Kidney epithelial cell (primary cell): ENCODE results near the gene HNF1B. TPM values are rescaled to one million over a fixed set of nuclear protein-coding genes. Genes with fewer than 3 reads are reported as not detected.

Experiments used
- DNase-seq: peaks from one replicate; pipeline ENCODE4 v3.0.0-alpha.2; 2010; ENCODE audit warnings: low read depth
- H3K27me3 ChIP-seq: 2 replicates; pipeline ENCODE4 v1.6.0; 2011; ENCODE audit warnings: low read length; ENCODE audit not compliant: control insufficient read depth, insufficient read depth
- H3K36me3 ChIP-seq: 2 replicates; pipeline ENCODE4 v1.5.1; 2011; ENCODE audit warnings: low read length; ENCODE audit not compliant: control insufficient read depth, insufficient read depth
- H3K4me3 ChIP-seq: 2 replicates; pipeline ENCODE4 v1.5.1; 2011; ENCODE audit warnings: low read depth, mild to moderate bottlenecking, control low read depth, low read length
- CTCF ChIP-seq: IDR thresholded peaks from 2 replicates; pipeline ENCODE4 v1.5.1; 2011; ENCODE audit warnings: mild to moderate bottlenecking, moderate library complexity, low read length, control low read depth, inconsistent platforms; ENCODE audit not compliant: insufficient read depth, poor library complexity, severe bottlenecking
- total RNA-seq: library from RNA; depleted of rRNA; stranded (reverse); fragments of >200 nt; gene quantifications from 2 replicates; pipeline ENCODE4 v1.2.3, GENCODE V29; 2015

The HNF1B gene
- total RNA-seq, 1 donor from 2014 or later, result 15.1 TPM

GRCh38 chr17:37647856-37648255 lies 97.0 kb downstream of the HNF1B start:
- no peak for TF ChIP-seq CTCF
- no peak for DNase-seq
- Histone ChIP-seq H3K27me3 (no peaks in the 10 kb centered on the region), H3K4me3 (no peak overlapping the region), H3K36me3 (no peaks in the 10 kb centered on the region)

- no peaks in the 10 kb centered on the region for H3K36me3 ChIP-seq
- no peaks in the 10 kb centered on the region for H3K27me3 ChIP-seq
- H3K4me3 ChIP-seq, result peak overlapping the region; percentile 98
- no peak for TF ChIP-seq CTCF
- no peak for DNase-seq
Observed at GRCh38 chr17:37643869-37644268, 101.0 kb downstream of the HNF1B start.

- no peak for TF ChIP-seq CTCF
- H3K36me3 ChIP-seq, result no peaks in the 10 kb centered on the region
- H3K4me3 ChIP-seq, result peak within 1 kb of the TSS; percentile 98
- DNase-seq, result peak; percentile 78
- no peaks in the 10 kb centered on the region for H3K27me3 ChIP-seq
Observed at GRCh38 chr17:37643118-37643766, 101.6 kb downstream of the HNF1B start, which contains the start of gene DDX52. DDX52 (minus strand) TSS chr17:37643446; CDS start chr17:37643420, 26 bp downstream.

GRCh38 chr17:37642681-37643080 lies 102.2 kb downstream of the HNF1B start:
- H3K4me3 ChIP-seq, result peak overlapping the region; percentile 98
- no peak for TF ChIP-seq CTCF
- no peaks in the 10 kb centered on the region for H3K27me3 ChIP-seq
- H3K36me3 ChIP-seq, result no peaks in the 10 kb centered on the region
- no peak for DNase-seq

- no peak for DNase-seq
- H3K27me3 ChIP-seq, result no peaks in the 10 kb centered on the region
- H3K36me3 ChIP-seq, result no peaks in the 10 kb centered on the region
- H3K4me3 ChIP-seq, result no peak overlapping the region
- no peak for TF ChIP-seq CTCF
Observed at GRCh38 chr17:37640015-37640414, 104.8 kb downstream of the HNF1B start.

GRCh38 chr17:37637956-37638355 lies 106.9 kb downstream of the HNF1B start:
- Histone ChIP-seq H3K4me3 (no peak overlapping the region), H3K27me3 (no peaks in the 10 kb centered on the region), H3K36me3 (no peaks in the 10 kb centered on the region)
- no peak for TF ChIP-seq CTCF
- DNase-seq, result no peak
